Osteoblast (primary cell): ENCODE data around the gene KRTDAP. TPM values are rescaled to one million over a fixed set of nuclear protein-coding genes. Genes with fewer than 3 reads are reported as not detected.

Experiments used
- DNase-seq: peaks from one replicate; pipeline ENCODE4 v3.0.0; 2011; ENCODE audit warnings: low spot score, mixed read lengths; ENCODE audit not compliant: insufficient read length; ENCODE audit errors: missing footprints
- H2AFZ ChIP-seq: 2 replicates; pipeline ENCODE4 v1.6.0; 2011; ENCODE audit warnings: mild to moderate bottlenecking, low read length
- H3K27ac ChIP-seq: 2 replicates; pipeline ENCODE4 v1.5.1; 2011; ENCODE audit warnings: mild to moderate bottlenecking, low read depth, low read length, moderate library complexity
- H3K27me3 ChIP-seq: 2 replicates; pipeline ENCODE4 v1.6.0; 2012; ENCODE audit warnings: mild to moderate bottlenecking, control low read depth, inconsistent platforms, low read length, moderate library complexity; ENCODE audit not compliant: insufficient read depth
- H3K36me3 ChIP-seq: 2 replicates; pipeline ENCODE4 v1.5.1; 2011; ENCODE audit warnings: mild to moderate bottlenecking, low read length, control low read depth, moderate library complexity; ENCODE audit not compliant: insufficient read depth
- H3K4me1 ChIP-seq: 2 replicates; pipeline ENCODE4 v1.5.1; 2011; ENCODE audit warnings: mild to moderate bottlenecking, low read length, control low read depth, moderate library complexity; ENCODE audit not compliant: insufficient read depth
- H3K4me2 ChIP-seq: 2 replicates; pipeline ENCODE4 v1.6.0; 2011; ENCODE audit warnings: mild to moderate bottlenecking, low read length; ENCODE audit not compliant: insufficient read depth
- H3K4me3 ChIP-seq: fragments of 200-600 bp; sonication (generic); 3 replicates; pipeline ENCODE4 v1.5.1; 2012; ENCODE audit warnings: mild to moderate bottlenecking, low read length, inconsistent platforms; ENCODE audit not compliant: insufficient read depth
- H3K79me2 ChIP-seq: 2 replicates; pipeline ENCODE4 v1.6.0; 2012; ENCODE audit warnings: mild to moderate bottlenecking, low read length, control low read depth, inconsistent platforms; ENCODE audit not compliant: insufficient read depth
- H3K9me3 ChIP-seq: 2 replicates; pipeline ENCODE4 v1.5.1; 2011; ENCODE audit warnings: low read depth, low read length, control low read depth
- H4K20me1 ChIP-seq: 2 replicates; pipeline ENCODE4 v1.6.0; 2012; ENCODE audit warnings: mild to moderate bottlenecking, low read length, control low read depth; ENCODE audit not compliant: insufficient read depth
- CTCF ChIP-seq: IDR thresholded peaks from 2 replicates; pipeline ENCODE4 v1.5.1; 2011; ENCODE audit warnings: mild to moderate bottlenecking, low read depth, low read length, moderate library complexity; ENCODE audit errors: extremely low read depth
- total RNA-seq: library from RNA; depleted of rRNA; stranded (reverse); fragments of >200 nt; gene quantifications from 2 replicates; pipeline ENCODE4 v1.2.3, GENCODE V29; 2012

The KRTDAP gene
- total RNA-seq, 1 donor, result not detected

- Histone ChIP-seq H3K27ac (no peak overlapping the region), H3K9me3 (no peaks in the 10 kb centered on the region), H3K4me2 (no peak overlapping the region), H2AFZ (no peak overlapping the region), H3K4me3 (no peak overlapping the region), H3K36me3 (no peaks in the 10 kb centered on the region), H4K20me1 (no peaks in the 10 kb centered on the region), H3K27me3 (peaks cover under 1% of the 10 kb centered on the region), H3K4me1 (no peaks in the 10 kb centered on the region), H3K79me2 (no peaks in the 10 kb centered on the region)
- TF ChIP-seq CTCF, result no peak
- peak; percentile 36 for DNase-seq
These were observed 8.8 kb upstream of the KRTDAP start for GRCh38 chr19:35498984-35499527.

GRCh38 chr19:35498220-35498619 lies 8.0 kb upstream of the KRTDAP start:
- Histone ChIP-seq H3K79me2 (no peaks in the 10 kb centered on the region), H3K9me3 (no peaks in the 10 kb centered on the region), H2AFZ (no peak overlapping the region), H3K4me3 (no peak overlapping the region), H3K4me1 (no peaks in the 10 kb centered on the region), H3K36me3 (no peaks in the 10 kb centered on the region), H3K4me2 (no peak overlapping the region), H3K27ac (no peak overlapping the region), H4K20me1 (no peaks in the 10 kb centered on the region), H3K27me3 (peaks cover 5% of the 10 kb centered on the region)
- TF ChIP-seq CTCF, result no peak
- DNase-seq, result no peak

DNA sequence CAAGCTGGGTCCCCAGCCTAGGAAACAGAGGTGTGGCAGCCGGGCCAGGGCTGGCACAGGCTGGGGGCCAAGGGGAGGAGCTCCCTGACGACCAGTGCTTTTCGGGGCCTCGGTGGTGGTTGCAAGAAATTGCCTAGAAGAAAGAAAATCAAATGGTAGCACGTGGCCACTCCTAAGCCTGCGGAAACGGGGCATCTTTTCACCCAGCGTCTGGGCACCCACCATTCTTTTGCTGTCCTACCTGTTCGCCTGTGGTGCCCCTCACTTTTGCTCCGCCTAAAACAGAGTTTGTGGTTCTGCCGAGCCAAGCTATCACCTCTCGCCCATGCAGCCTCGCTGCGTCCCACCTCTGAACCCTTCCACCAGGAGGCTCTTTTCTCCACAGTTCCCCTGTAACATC lies 7.1 kb upstream of the KRTDAP start:
- Histone ChIP-seq H2AFZ (no peak overlapping the region), H3K27me3 (peaks cover 11% of the 10 kb centered on the region), H3K36me3 (no peaks in the 10 kb centered on the region), H3K27ac (no peak overlapping the region), H3K9me3 (no peaks in the 10 kb centered on the region), H3K4me2 (no peak overlapping the region), H4K20me1 (no peaks in the 10 kb centered on the region), H3K79me2 (no peaks in the 10 kb centered on the region), H3K4me1 (no peaks in the 10 kb centered on the region), H3K4me3 (no peak overlapping the region)
- no peak for TF ChIP-seq CTCF
- peak; percentile 31 for DNase-seq

GRCh38 chr19:35495107-35496064 lies 5.1 kb upstream of the KRTDAP start:
- H3K4me3 ChIP-seq, result peak overlapping the region; percentile 19
- no peaks in the 10 kb centered on the region for H3K79me2 ChIP-seq
- H3K27ac ChIP-seq, result no peak overlapping the region
- no peaks in the 10 kb centered on the region for H3K36me3 ChIP-seq
- H4K20me1 ChIP-seq, result no peaks in the 10 kb centered on the region
- TF ChIP-seq CTCF, result peak; percentile 89
- H3K9me3 ChIP-seq, result no peaks in the 10 kb centered on the region
- H3K4me2 ChIP-seq, result peak overlapping the region; percentile 60
- H2AFZ ChIP-seq, result peak overlapping the region; percentile 25
- H3K4me1 ChIP-seq, result no peaks in the 10 kb centered on the region
- DNase-seq, result peak; percentile 99
- peaks cover 17% of the 10 kb centered on the region for H3K27me3 ChIP-seq
